GM23248 (cell line): ENCODE results near the gene DNAH11. TPM values are rescaled to one million over a fixed set of nuclear protein-coding genes. Genes with fewer than 3 reads are reported as not detected.

Experiments
- DNase-seq: peaks from one replicate; pipeline ENCODE4 v3.0.0-alpha.2; 2015
- H2AFZ ChIP-seq: fragments of 200-600 bp; sonication (generic); 2 replicates; pipeline ENCODE4 v1.6.1; 2016; ENCODE audit warnings: antibody characterized with exemption
- H3F3A ChIP-seq: fragments of 200-600 bp; sonication (generic); 2 replicates; pipeline ENCODE4 v1.6.1; 2016; ENCODE audit warnings: mild to moderate bottlenecking, antibody characterized with exemption, mixed run types; ENCODE audit not compliant: insufficient read depth
- H3K27ac ChIP-seq: fragments of 200-600 bp; sonication (generic); 2 replicates; pipeline ENCODE4 v1.5.1; 2016; ENCODE audit warnings: mild to moderate bottlenecking
- H3K27me3 ChIP-seq: fragments of 200-600 bp; sonication (generic); replicated peaks from 2 replicates; pipeline ENCODE4 v1.6.1; 2016; ENCODE audit warnings: mild to moderate bottlenecking; ENCODE audit not compliant: insufficient read depth
- H3K36me3 ChIP-seq: fragments of 200-600 bp; sonication (generic); 2 replicates; pipeline ENCODE4 v1.6.1; 2016; ENCODE audit warnings: low read depth, mild to moderate bottlenecking
- H3K4me1 ChIP-seq: fragments of 200-600 bp; sonication (generic); 2 replicates; pipeline ENCODE4 v1.6.1; 2016; ENCODE audit warnings: mild to moderate bottlenecking; ENCODE audit not compliant: insufficient read depth
- H3K4me2 ChIP-seq: fragments of 200-600 bp; sonication (generic); one replicate; pipeline ENCODE4 v1.6.1; 2016; ENCODE audit warnings: mild to moderate bottlenecking; ENCODE audit not compliant: unreplicated experiment
- H3K4me3 ChIP-seq: fragments of 200-600 bp; sonication (generic); 2 replicates; pipeline ENCODE4 v1.5.1; 2016; ENCODE audit warnings: mild to moderate bottlenecking
- H3K79me2 ChIP-seq: fragments of 200-600 bp; sonication (generic); 2 replicates; pipeline ENCODE4 v1.6.1; 2016; ENCODE audit warnings: mild to moderate bottlenecking; ENCODE audit not compliant: insufficient read depth
- H3K9ac ChIP-seq: fragments of 200-600 bp; sonication (generic); 2 replicates; pipeline ENCODE4 v1.6.1; 2016; ENCODE audit warnings: mild to moderate bottlenecking
- H3K9me2 ChIP-seq: fragments of 200-600 bp; sonication (generic); 2 replicates; pipeline ENCODE4 v1.6.1; 2016; ENCODE audit warnings: mixed run types, mild to moderate bottlenecking, moderate library complexity; ENCODE audit not compliant: insufficient read depth
- H3K9me3 ChIP-seq: fragments of 200-600 bp; sonication (generic); one replicate; pipeline ENCODE4 v1.6.1; 2017; ENCODE audit warnings: low read depth
- H4K20me1 ChIP-seq: fragments of 200-600 bp; sonication (generic); 2 replicates; pipeline ENCODE4 v1.6.0; 2016; ENCODE audit not compliant: insufficient read depth
- EZH2 ChIP-seq: fragments of 200-600 bp; sonication (generic); IDR thresholded peaks from 2 replicates; pipeline ENCODE4 v1.6.1; 2018; ENCODE audit warnings: antibody characterized with exemption, mild to moderate bottlenecking; ENCODE audit not compliant: insufficient read depth, poor library complexity, severe bottlenecking
- EZH2phosphoT487 ChIP-seq: fragments of 200-600 bp; sonication (generic); IDR thresholded peaks from 2 replicates; pipeline ENCODE4 v1.6.1; 2018; ENCODE audit warnings: antibody characterized with exemption, moderate library complexity, mild to moderate bottlenecking, low read depth; ENCODE audit not compliant: insufficient read depth
- WGBS, 2 experiments: methylation state at CpG; one replicate each; pipeline ENCODE4 v1.1.6; 2015 to 2017; ENCODE audit warnings: low lambda C conversion rate in 2 of 2, low coverage in 1 of 2; ENCODE audit errors: missing lambda C conversion rate in 2 of 2; 5-methylcytosine and 5-hydroxymethylcytosine counted together
- in situ Hi-C: fragments of 300-500 bp; cut with MboI; formaldehyde crosslinking; loops from 2 replicates; pipeline ENCODE4 v1.15.0; 2020
- polyA plus RNA-seq: library from polyadenylated mRNA; unstranded; fragments of >200 nt; fragmentation: Nextera tagmentation; extraction: Ambion mirVana; gene quantifications from 2 replicates; pipeline ENCODE4 v1.2.1, GENCODE V29; 2016
- total RNA-seq: library from RNA; depleted of rRNA; stranded (reverse); fragments of >200 nt; shearing (Covaris generic); gene quantifications from 2 replicates; pipeline ENCODE4 v1.2.3, GENCODE V29; 2014

Gene DNAH11
- total and polyA plus RNA-seq, 2 experiments from 2014 or later = 0.91 to 3.1 TPM

- Histone ChIP-seq H3K36me3 (no peaks in the 10 kb centered on the region), H3F3A (no peaks in the 10 kb centered on the region), H3K9me3 (no peaks in the 10 kb centered on the region), H4K20me1 (no peaks in the 10 kb centered on the region), H3K9me2 (no peaks in the 10 kb centered on the region), H3K4me1 (no peaks in the 10 kb centered on the region), H3K4me3 (no peak overlapping the region), H3K27ac (no peak overlapping the region), H3K4me2 (no peak overlapping the region), H3K79me2 (no peaks in the 10 kb centered on the region), H3K27me3 (peaks cover 11% of the 10 kb centered on the region; the same call in 1 of the 2 replicates), H3K9ac (no peak overlapping the region), H2AFZ (no peak overlapping the region)
- in situ Hi-C loops = no loop called here
- 43 to 49% methylated on average over 7 of the region's 7 CpGs for WGBS, 2 experiments
- DNase-seq = no peak
- TF ChIP-seq EZH2phosphoT487 = no peak
Observed at GRCh38 chr7:21565614-21566013, 22.8 kb downstream of the DNAH11 start.

GRCh38 chr7:21566094-21566493 is 23.3 kb downstream of the DNAH11 start:
- H3K4me1 ChIP-seq = no peaks in the 10 kb centered on the region
- H4K20me1 ChIP-seq = no peaks in the 10 kb centered on the region
- no peak overlapping the region for H3K27ac ChIP-seq
- H3K79me2 ChIP-seq = no peaks in the 10 kb centered on the region
- no peaks in the 10 kb centered on the region for H3F3A ChIP-seq
- no peaks in the 10 kb centered on the region for H3K9me3 ChIP-seq
- TF ChIP-seq EZH2phosphoT487 = no peak
- TF ChIP-seq EZH2 = no peak
- no peak overlapping the region for H3K9ac ChIP-seq
- in situ Hi-C loops = no loop called here
- no peak for DNase-seq
- H2AFZ ChIP-seq = no peak overlapping the region
- H3K4me2 ChIP-seq = no peak overlapping the region
- WGBS, 2 experiments = 39 to 45% methylated on average over 4 of the region's 4 CpGs
- H3K4me3 ChIP-seq = no peak overlapping the region
- H3K9me2 ChIP-seq = no peaks in the 10 kb centered on the region
- peaks cover 15% of the 10 kb centered on the region for H3K27me3 ChIP-seq
- H3K36me3 ChIP-seq = no peaks in the 10 kb centered on the region

- no peak for TF ChIP-seq EZH2phosphoT487
- TF ChIP-seq EZH2 = no peak
- WGBS, 2 experiments = 9 to 25% methylated on average over 2 of the region's 2 CpGs
- Histone ChIP-seq H3K4me3 (no peak overlapping the region), H3K27ac (no peak overlapping the region), H4K20me1 (no peaks in the 10 kb centered on the region), H3K79me2 (no peaks in the 10 kb centered on the region), H3K4me2 (no peak overlapping the region), H2AFZ (no peak overlapping the region), H3K36me3 (no peaks in the 10 kb centered on the region), H3K9me2 (no peaks in the 10 kb centered on the region), H3K9ac (no peak overlapping the region), H3K4me1 (no peaks in the 10 kb centered on the region), H3K9me3 (no peaks in the 10 kb centered on the region), H3F3A (no peaks in the 10 kb centered on the region), H3K27me3 (peaks cover 25% of the 10 kb centered on the region)
- in situ Hi-C loops = no loop called here
- DNase-seq = no peak
Observed at GRCh38 chr7:21568762-21569161, 25.9 kb downstream of the DNAH11 start.

GRCh38 chr7:21572331-21573313 is 29.8 kb downstream of the DNAH11 start:
- Histone ChIP-seq H4K20me1 (no peaks in the 10 kb centered on the region), H3K9me3 (no peaks in the 10 kb centered on the region), H3K4me2 (no peak overlapping the region), H3K27me3 (peaks cover 25% of the 10 kb centered on the region), H3K9me2 (no peaks in the 10 kb centered on the region), H3K79me2 (no peaks in the 10 kb centered on the region), H3K36me3 (no peaks in the 10 kb centered on the region), H2AFZ (no peak overlapping the region), H3F3A (no peaks in the 10 kb centered on the region), H3K4me1 (no peaks in the 10 kb centered on the region), H3K4me3 (no peak overlapping the region), H3K9ac (no peak overlapping the region), H3K27ac (no peak overlapping the region)
- in situ Hi-C loops = no loop called here
- TF ChIP-seq EZH2phosphoT487 (no peak), EZH2 (no peak)
- no peak for DNase-seq
- WGBS, 2 experiments = 55 to 60% methylated on average over 7 of the region's 7 CpGs
